Thoracic aorta (tissue), 2 donors: ENCODE data around the gene CADPS. TPM values are rescaled to one million over a fixed set of nuclear protein-coding genes. Genes with fewer than 3 reads are reported as not detected.

Experiments used
- ATAC-seq: fragments of 150-250 bp; one replicate; pipeline ENCODE4 v1.8.0; 2017; ENCODE audit warnings: low read depth; ENCODE audit not compliant: insufficient number of reproducible peaks, low FRiP score
- DNase-seq: peaks from one replicate; pipeline ENCODE4 v3.0.0-alpha.2; 2020; ENCODE audit warnings: low spot score
- H3K27ac ChIP-seq, 2 donors: fragments of 200-600 bp; sonication (generic); 1 replicate in 1 of 2; 2 replicates in 1 of 2; pipeline ENCODE4 v1.5.1; 2016; ENCODE audit warnings: mild to moderate bottlenecking in 2 of 2, moderate library complexity in 2 of 2
- H3K27me3 ChIP-seq: fragments of 200-600 bp; sonication (generic); replicated peaks from 2 replicates; pipeline ENCODE4 v1.6.0; 2016; ENCODE audit warnings: mild to moderate bottlenecking; ENCODE audit not compliant: insufficient read depth
- H3K36me3 ChIP-seq: fragments of 200-600 bp; sonication (generic); one replicate; pipeline ENCODE4 v1.5.1; 2016
- H3K4me1 ChIP-seq, 2 donors: fragments of 200-600 bp; sonication (generic); 1 replicate in 1 of 2; 2 replicates in 1 of 2; pipeline versions ENCODE4 v1.5.1 to v1.6.0; 2016; ENCODE audit warnings: low read depth in 2 of 2, mild to moderate bottlenecking in 1 of 2; ENCODE audit not compliant: control insufficient read depth in 1 of 2
- H3K4me3 ChIP-seq: fragments of 200-600 bp; sonication (generic); 2 replicates; pipeline ENCODE4 v1.5.1; 2016; ENCODE audit warnings: mild to moderate bottlenecking
- H3K9me3 ChIP-seq: fragments of 200-600 bp; sonication (generic); 2 replicates; pipeline ENCODE4 v1.5.1; 2016
- CTCF ChIP-seq: fragments of 200-600 bp; sonication (generic); IDR thresholded peaks from one replicate; pipeline ENCODE4 v1.5.1; 2019; ENCODE audit warnings: antibody characterized with exemption
- total RNA-seq, 2 donors: library from RNA; depleted of rRNA; stranded (reverse); fragments of >200 nt; gene quantifications; one replicate each; pipeline versions ENCODE4 v1.1.0 to v1.2.3, GENCODE V29; 2016

The CADPS gene
- total RNA-seq, 2 donors from 2014 or later: 0.14 to 7.2 TPM

- no peaks in the 10 kb centered on the region for H3K9me3 ChIP-seq
Observed at GRCh38 chr3:62795978-62796657, 79.1 kb downstream of the CADPS start.

DNA sequence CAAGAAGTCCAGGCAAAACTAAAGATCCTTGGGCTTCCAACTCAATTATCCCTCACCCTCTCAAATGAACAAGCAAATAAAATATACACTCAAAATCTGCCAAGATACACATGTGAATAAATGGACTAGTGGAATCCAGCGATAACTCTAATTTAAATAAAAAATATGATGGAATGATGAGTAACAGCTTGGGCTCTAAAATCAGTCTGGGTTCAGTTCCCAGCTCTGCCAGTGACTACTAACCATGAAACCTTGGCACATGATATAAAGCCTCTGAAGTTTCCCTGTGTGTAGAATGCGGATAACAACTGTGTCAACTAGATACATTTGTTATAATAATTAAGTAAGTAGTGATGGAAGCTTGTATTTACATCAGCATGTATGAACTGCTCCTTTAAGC lies 81.3 kb downstream of the CADPS start:
- TF ChIP-seq CTCF: no peak
- Histone ChIP-seq H3K27ac (no peak overlapping the region), H3K9me3 (no peaks in the 10 kb centered on the region), H3K4me1 (no peaks in the 10 kb centered on the region), H3K4me3 (no peak overlapping the region), H3K27me3 (no peaks in the 10 kb centered on the region), H3K36me3 (no peaks in the 10 kb centered on the region)
- DNase-seq (no peak), ATAC-seq (no peak)

More at GRCh38 chr3:62795978-62796657, 79.1 kb downstream of the CADPS start:
- Histone ChIP-seq H3K4me3 (no peak overlapping the region), H3K36me3 (no peaks in the 10 kb centered on the region), H3K4me1 (no peaks in the 10 kb centered on the region), H3K27ac (no peak overlapping the region), H3K27me3 (no peaks in the 10 kb centered on the region)
- DNase-seq: no peak
- TF ChIP-seq CTCF: no peak
- ATAC-seq: no peak

DNA sequence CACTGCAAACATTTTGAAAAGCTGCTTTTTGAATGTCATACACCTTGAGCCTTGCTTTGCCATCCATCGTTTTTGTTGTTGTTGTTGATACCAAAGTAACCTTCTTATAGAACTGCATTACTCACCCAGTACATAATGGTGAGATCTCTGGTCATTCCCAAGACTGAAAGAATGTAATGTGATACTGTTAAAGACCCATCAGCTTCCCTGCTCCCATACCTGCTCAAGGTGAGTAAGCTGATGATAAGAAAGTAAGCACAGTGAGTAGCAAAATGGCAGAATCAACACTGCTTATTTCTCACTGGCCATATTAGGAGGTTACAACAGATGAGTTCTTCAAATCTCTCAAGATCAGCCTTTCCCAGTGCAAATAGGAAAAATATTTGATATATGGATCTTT lies 89.8 kb downstream of the CADPS start:
- Histone ChIP-seq H3K9me3 (no peaks in the 10 kb centered on the region), H3K27me3 (no peaks in the 10 kb centered on the region), H3K4me3 (no peak overlapping the region), H3K36me3 (no peaks in the 10 kb centered on the region), H3K4me1 (no peaks in the 10 kb centered on the region), H3K27ac (no peak overlapping the region)
- ATAC-seq: no peak
- TF ChIP-seq CTCF: no peak
- no peak for DNase-seq

DNA sequence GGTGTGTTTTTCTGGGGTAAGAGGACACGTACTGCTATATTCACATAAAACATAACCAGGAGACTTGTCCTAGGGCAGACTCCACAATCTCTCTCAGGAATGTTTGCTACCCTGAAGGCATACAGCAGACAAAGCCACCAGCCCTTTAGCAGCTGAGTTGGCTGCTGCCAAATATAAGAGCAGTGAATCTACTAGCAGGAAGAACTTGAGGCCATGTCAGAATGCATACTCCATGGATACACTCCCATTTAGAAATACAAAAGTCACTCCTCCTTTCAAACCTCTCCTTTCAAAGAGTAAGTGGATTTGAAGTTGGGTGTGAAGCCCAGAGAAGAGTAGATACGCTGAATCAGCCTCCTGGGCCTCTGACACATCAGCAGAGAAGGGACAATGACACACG lies 94.1 kb downstream of the CADPS start:
- Histone ChIP-seq H3K27ac (no peak overlapping the region), H3K4me1 (no peaks in the 10 kb centered on the region), H3K36me3 (no peaks in the 10 kb centered on the region), H3K4me3 (no peak overlapping the region), H3K27me3 (no peaks in the 10 kb centered on the region), H3K9me3 (no peaks in the 10 kb centered on the region)
- no peak for TF ChIP-seq CTCF
- ATAC-seq (no peak), DNase-seq (no peak)

GRCh38 chr3:62777674-62778073 lies 97.5 kb downstream of the CADPS start:
- Histone ChIP-seq H3K36me3 (no peaks in the 10 kb centered on the region), H3K27me3 (no peaks in the 10 kb centered on the region), H3K9me3 (no peaks in the 10 kb centered on the region), H3K4me1 (no peaks in the 10 kb centered on the region), H3K4me3 (no peak overlapping the region), H3K27ac (no peak overlapping the region)
- DNase-seq (no peak), ATAC-seq (no peak)
- no peak for TF ChIP-seq CTCF
